ENCODE results near the gene NDUFB8. TPM values are rescaled to one million over a fixed set of nuclear protein-coding genes. Genes with fewer than 3 reads are reported as not detected.
A peak's percentile ranks its signal among the peaks of the same experiment; 100 is the strongest.

NDUFB8 gene
- total and polyA plus RNA-seq, 4 donors = 166 to 273 (median 268) TPM

DNA sequence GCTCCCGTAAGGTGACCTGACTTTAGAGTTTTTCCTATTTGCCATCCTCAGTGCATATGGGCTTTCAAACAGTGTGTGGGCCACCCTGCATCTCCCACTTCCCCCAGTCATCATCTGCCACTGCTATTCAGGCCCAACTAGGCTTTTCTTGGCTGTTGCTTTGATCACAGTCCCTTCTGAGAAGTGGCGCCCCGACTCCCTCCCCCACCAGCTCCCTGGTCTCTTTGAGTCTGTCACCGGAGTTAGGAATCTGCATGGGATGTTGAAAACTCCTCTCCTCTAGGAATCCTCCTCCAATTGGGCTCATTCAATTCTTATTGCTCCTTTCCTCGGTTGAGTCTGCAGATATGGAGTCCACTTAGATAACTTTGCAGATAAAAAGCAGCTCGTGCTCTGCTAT, 38.2 kb upstream of the NDUFB8 start:
- H3K27ac ChIP-seq (ENCODE audit: low read depth, low read length) = no peak overlapping the region
- 36% methylated on average over 5 of the region's 6 CpGs for WGBS (ENCODE audit: insufficient coverage)
- no peaks in the 10 kb centered on the region for H3K9me3 ChIP-seq (ENCODE audit: control insufficient read depth, insufficient read depth, low read length)
- H3K36me3 ChIP-seq (ENCODE audit: control insufficient read depth, insufficient read depth, low read length) = no peaks in the 10 kb centered on the region
- no peak for DNase-seq (ENCODE audit: low read depth in 4 of 6, low spot score in 6 of 6)
- H3K4me1 ChIP-seq (ENCODE audit: control insufficient read depth, insufficient read depth, low read length) = peaks cover 2% of the 10 kb centered on the region
- peaks cover 49% of the 10 kb centered on the region for H3K27me3 ChIP-seq (ENCODE audit: control insufficient read depth, insufficient read depth, low read length)
- no peak overlapping the region for H3K4me3 ChIP-seq (ENCODE audit: low read depth, low read length)

- Histone ChIP-seq H3K9me3 (ENCODE audit: control insufficient read depth, insufficient read depth, low read length) (no peaks in the 10 kb centered on the region), H3K27me3 (ENCODE audit: control insufficient read depth, insufficient read depth, low read length) (peaks cover 55% of the 10 kb centered on the region), H3K4me1 (ENCODE audit: control insufficient read depth, insufficient read depth, low read length) (peaks cover 8% of the 10 kb centered on the region), H3K4me3 (ENCODE audit: low read depth, low read length) (no peak overlapping the region), H3K36me3 (ENCODE audit: control insufficient read depth, insufficient read depth, low read length) (no peaks in the 10 kb centered on the region), H3K27ac (ENCODE audit: low read depth, low read length) (no peak overlapping the region)
- WGBS (ENCODE audit: insufficient coverage) = 69% methylated on average over 5 of the region's 11 CpGs
- DNase-seq (ENCODE audit: low read depth in 4 of 6, low spot score in 6 of 6) = no peak
Measured at GRCh38 chr10:100567249-100567648, 37.6 kb upstream of the NDUFB8 start.

- Histone ChIP-seq H3K9me3 (ENCODE audit: control insufficient read depth, insufficient read depth, low read length) (no peaks in the 10 kb centered on the region), H3K4me3 (ENCODE audit: low read depth, low read length) (no peak overlapping the region), H3K27ac (ENCODE audit: low read depth, low read length) (no peak overlapping the region), H3K4me1 (ENCODE audit: control insufficient read depth, insufficient read depth, low read length) (peaks cover 15% of the 10 kb centered on the region), H3K36me3 (ENCODE audit: control insufficient read depth, insufficient read depth, low read length) (no peaks in the 10 kb centered on the region), H3K27me3 (ENCODE audit: control insufficient read depth, insufficient read depth, low read length) (peaks cover 62% of the 10 kb centered on the region)
- no peak for DNase-seq (ENCODE audit: low read depth in 4 of 6, low spot score in 6 of 6)
- WGBS (ENCODE audit: insufficient coverage) = 61% methylated on average over 3 of the region's 3 CpGs
Measured at GRCh38 chr10:100566561-100566960, 36.9 kb upstream of the NDUFB8 start.

- H3K27ac ChIP-seq (ENCODE audit: low read depth, low read length) = no peak overlapping the region
- H3K4me1 ChIP-seq (ENCODE audit: control insufficient read depth, insufficient read depth, low read length) = peaks cover 15% of the 10 kb centered on the region
- no peaks in the 10 kb centered on the region for H3K9me3 ChIP-seq (ENCODE audit: control insufficient read depth, insufficient read depth, low read length)
- WGBS (ENCODE audit: insufficient coverage) = 83% methylated on average over 8 of the region's 9 CpGs
- DNase-seq (ENCODE audit: low read depth in 4 of 6, low spot score in 6 of 6) = no peak
- no peaks in the 10 kb centered on the region for H3K36me3 ChIP-seq (ENCODE audit: control insufficient read depth, insufficient read depth, low read length)
- peaks cover 61% of the 10 kb centered on the region for H3K27me3 ChIP-seq (ENCODE audit: control insufficient read depth, insufficient read depth, low read length)
- no peak overlapping the region for H3K4me3 ChIP-seq (ENCODE audit: low read depth, low read length)
Measured at GRCh38 chr10:100565206-100565985, 35.7 kb upstream of the NDUFB8 start.

- DNase-seq (ENCODE audit: low read depth in 4 of 6, low spot score in 6 of 6) = peak; percentile 22 to 93 (median 62)
- Histone ChIP-seq H3K27me3 (ENCODE audit: control insufficient read depth, insufficient read depth, low read length) (peaks cover 41% of the 10 kb centered on the region), H3K4me3 (ENCODE audit: low read depth, low read length) (no peak overlapping the region), H3K4me1 (ENCODE audit: control insufficient read depth, insufficient read depth, low read length) (peaks cover 15% of the 10 kb centered on the region), H3K9me3 (ENCODE audit: control insufficient read depth, insufficient read depth, low read length) (no peaks in the 10 kb centered on the region), H3K27ac (ENCODE audit: low read depth, low read length) (no peak overlapping the region), H3K36me3 (ENCODE audit: control insufficient read depth, insufficient read depth, low read length) (peaks cover 5% of the 10 kb centered on the region)
- WGBS (ENCODE audit: insufficient coverage) = 4% methylated on average over 62 of the region's 62 CpGs
Measured at GRCh38 chr10:100562008-100562672, 32.5 kb upstream of the NDUFB8 start.

GRCh38 chr10:100561005-100561404, 31.3 kb upstream of the NDUFB8 start:
- 65% methylated on average over 2 of the region's 2 CpGs for WGBS (ENCODE audit: insufficient coverage)

GRCh38 chr10:100560248-100560647, 30.6 kb upstream of the NDUFB8 start:
- Histone ChIP-seq H3K27me3 (ENCODE audit: control insufficient read depth, insufficient read depth, low read length) (peaks cover 26% of the 10 kb centered on the region), H3K27ac (ENCODE audit: low read depth, low read length) (no peak overlapping the region), H3K4me3 (ENCODE audit: low read depth, low read length) (no peak overlapping the region), H3K36me3 (ENCODE audit: control insufficient read depth, insufficient read depth, low read length) (peaks cover 7% of the 10 kb centered on the region), H3K9me3 (ENCODE audit: control insufficient read depth, insufficient read depth, low read length) (no peaks in the 10 kb centered on the region), H3K4me1 (ENCODE audit: control insufficient read depth, insufficient read depth, low read length) (peaks cover 15% of the 10 kb centered on the region)
- no peak for DNase-seq (ENCODE audit: low read depth in 4 of 6, low spot score in 6 of 6)
- no CpG with 5 or more reads among the region's 1 CpG for WGBS (ENCODE audit: insufficient coverage)

More at GRCh38 chr10:100561005-100561404, 31.3 kb upstream of the NDUFB8 start:
- no peak overlapping the region for H3K27ac ChIP-seq (ENCODE audit: low read depth, low read length)
- DNase-seq (ENCODE audit: low read depth in 4 of 6, low spot score in 6 of 6) = no peak
- no peak overlapping the region for H3K4me3 ChIP-seq (ENCODE audit: low read depth, low read length)
- no peaks in the 10 kb centered on the region for H3K9me3 ChIP-seq (ENCODE audit: control insufficient read depth, insufficient read depth, low read length)
- H3K27me3 ChIP-seq (ENCODE audit: control insufficient read depth, insufficient read depth, low read length) = peaks cover 33% of the 10 kb centered on the region
- H3K36me3 ChIP-seq (ENCODE audit: control insufficient read depth, insufficient read depth, low read length) = peaks cover 7% of the 10 kb centered on the region
- H3K4me1 ChIP-seq (ENCODE audit: control insufficient read depth, insufficient read depth, low read length) = peaks cover 15% of the 10 kb centered on the region

- H3K27ac ChIP-seq (ENCODE audit: low read depth, low read length) = no peak overlapping the region
- H3K27me3 ChIP-seq (ENCODE audit: control insufficient read depth, insufficient read depth, low read length) = no peaks in the 10 kb centered on the region
- no peaks in the 10 kb centered on the region for H3K4me1 ChIP-seq (ENCODE audit: control insufficient read depth, insufficient read depth, low read length)
- 100% methylated on average over 1 of the region's 2 CpGs for WGBS (ENCODE audit: insufficient coverage)
- DNase-seq (ENCODE audit: low read depth in 4 of 6, low spot score in 6 of 6) = no peak
- no peak overlapping the region for H3K4me3 ChIP-seq (ENCODE audit: low read depth, low read length)
- H3K36me3 ChIP-seq (ENCODE audit: control insufficient read depth, insufficient read depth, low read length) = peaks cover 9% of the 10 kb centered on the region
- no peaks in the 10 kb centered on the region for H3K9me3 ChIP-seq (ENCODE audit: control insufficient read depth, insufficient read depth, low read length)
Measured at GRCh38 chr10:100554902-100555301, 25.2 kb upstream of the NDUFB8 start.

DNA sequence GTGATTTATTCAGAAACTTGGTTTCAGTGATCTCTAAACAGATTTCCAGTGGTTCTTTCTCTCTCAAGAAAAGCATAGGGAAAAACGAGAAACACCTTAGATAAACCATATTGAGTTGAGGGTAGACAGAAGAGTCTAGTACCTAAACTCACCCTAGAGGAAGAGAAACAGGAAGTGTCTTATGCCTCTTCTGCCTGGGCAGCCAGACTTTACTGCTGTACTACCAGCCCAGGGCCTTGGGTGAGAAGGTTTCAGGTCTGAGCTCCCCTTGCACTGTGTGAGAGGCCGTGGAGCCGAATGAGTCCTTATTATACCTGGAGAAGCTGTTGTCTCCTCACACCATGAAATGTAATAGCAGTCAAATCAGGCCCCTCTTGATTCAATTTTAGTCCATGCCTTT, 24.3 kb upstream of the NDUFB8 start:
- no peak for DNase-seq (ENCODE audit: low read depth in 4 of 6, low spot score in 6 of 6)
- no CpG with 5 or more reads among the region's 3 CpGs for WGBS (ENCODE audit: insufficient coverage)
- Histone ChIP-seq H3K36me3 (ENCODE audit: control insufficient read depth, insufficient read depth, low read length) (peaks cover 16% of the 10 kb centered on the region), H3K4me3 (ENCODE audit: low read depth, low read length) (no peak overlapping the region), H3K27ac (ENCODE audit: low read depth, low read length) (no peak overlapping the region), H3K9me3 (ENCODE audit: control insufficient read depth, insufficient read depth, low read length) (no peaks in the 10 kb centered on the region), H3K4me1 (ENCODE audit: control insufficient read depth, insufficient read depth, low read length) (no peaks in the 10 kb centered on the region), H3K27me3 (ENCODE audit: control insufficient read depth, insufficient read depth, low read length) (no peaks in the 10 kb centered on the region)

DNA sequence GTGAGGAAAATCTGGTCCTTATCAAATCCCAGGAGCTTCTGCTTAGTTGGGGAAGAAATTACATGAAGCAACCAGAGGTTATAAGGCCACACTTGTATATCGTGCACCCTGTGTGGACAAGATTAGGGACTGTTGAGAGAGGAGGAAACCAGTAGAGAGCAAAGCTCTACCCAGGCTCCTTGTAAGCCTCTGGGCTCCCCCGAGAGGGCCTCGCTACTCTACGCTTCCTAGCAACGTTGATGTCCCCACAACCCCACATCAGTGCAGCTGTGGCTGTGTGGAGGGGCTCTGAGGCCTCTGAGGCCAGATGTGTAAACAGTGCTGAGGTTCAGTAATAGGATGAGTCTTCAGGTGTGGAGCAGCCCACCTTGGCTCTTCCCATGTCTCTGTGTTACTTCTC, 22.1 kb upstream of the NDUFB8 start:
- H3K36me3 ChIP-seq (ENCODE audit: control insufficient read depth, insufficient read depth, low read length) = peaks cover 34% of the 10 kb centered on the region
- no peaks in the 10 kb centered on the region for H3K4me1 ChIP-seq (ENCODE audit: control insufficient read depth, insufficient read depth, low read length)
- no CpG with 5 or more reads among the region's 5 CpGs for WGBS (ENCODE audit: insufficient coverage)

More for the DNA sequence above, 22.1 kb upstream of the NDUFB8 start:
- H3K4me3 ChIP-seq (ENCODE audit: low read depth, low read length) = no peak overlapping the region
- no peaks in the 10 kb centered on the region for H3K9me3 ChIP-seq (ENCODE audit: control insufficient read depth, insufficient read depth, low read length)
- no peak overlapping the region for H3K27ac ChIP-seq (ENCODE audit: low read depth, low read length)
- no peak for DNase-seq (ENCODE audit: low read depth in 4 of 6, low spot score in 6 of 6)
- H3K27me3 ChIP-seq (ENCODE audit: control insufficient read depth, insufficient read depth, low read length) = no peaks in the 10 kb centered on the region
